ENCODE data around the gene STIMATE. TPM values are rescaled to one million over a fixed set of nuclear protein-coding genes. Genes with fewer than 3 reads are reported as not detected.

Gene STIMATE
- total RNA-seq, 1 experiment from 2014 or later: 15.7 TPM

DNA sequence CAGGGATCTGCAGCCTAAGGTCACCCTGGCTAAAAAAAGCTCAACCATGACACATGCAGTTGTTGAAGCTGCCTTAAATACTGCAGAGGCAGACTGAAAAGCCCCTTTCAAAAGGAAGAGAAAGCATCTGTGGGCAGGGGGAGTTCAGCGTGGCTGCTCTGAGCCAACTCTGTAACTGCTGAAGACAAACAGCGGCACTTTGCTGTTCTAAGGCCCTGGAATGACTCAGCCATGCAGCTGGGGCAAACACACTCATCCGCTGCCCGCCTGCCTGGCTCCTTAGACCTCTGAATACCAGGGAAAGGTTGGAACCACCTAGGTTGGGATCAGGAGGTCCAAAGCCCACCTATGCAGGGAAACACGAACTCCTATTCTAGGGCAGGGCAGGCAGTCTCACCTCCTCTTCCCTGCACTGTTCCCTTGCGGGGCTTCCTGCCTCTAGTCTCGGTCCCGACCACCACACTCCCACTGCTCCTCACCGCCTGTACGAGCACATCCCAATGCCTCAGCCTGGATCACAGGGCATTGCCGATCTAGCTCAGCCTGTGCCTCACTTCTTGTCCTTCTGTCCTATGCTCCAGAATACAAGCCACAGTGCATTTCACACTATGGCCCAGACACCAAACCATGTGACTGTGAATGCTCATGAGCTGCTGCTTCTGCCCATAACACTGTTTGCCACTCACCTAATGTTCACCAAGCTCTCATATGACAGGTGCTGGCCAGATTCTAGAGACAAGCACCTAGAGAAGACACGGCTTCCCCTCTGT lies 56.0 kb downstream of the STIMATE start:
- H3K9me3 ChIP-seq (ENCODE audit: control insufficient read depth, insufficient read depth, low read depth, low read length): no peaks in the 10 kb centered on the region
- in situ Hi-C loops (cut with HindIII; ENCODE audit: low pct_unique_long_range_greater_than_20kb, low sequenced_read_pairs): no loop called here
- no peaks in the 10 kb centered on the region for H3K27me3 ChIP-seq (ENCODE audit: control insufficient read depth, insufficient read depth, low read length)
- H3K36me3 ChIP-seq (ENCODE audit: control insufficient read depth, insufficient read depth, low read length): no peaks in the 10 kb centered on the region
- no peak for DNase-seq (ENCODE audit: low read depth, low spot score)
- H3K4me3 ChIP-seq (ENCODE audit: low read depth in 2 of 2, low read length in 2 of 2): no peak overlapping the region
- ATAC-seq: no peak
- TF ChIP-seq SIN3A (IDR thresholded peaks at IDR 0.05; ENCODE audit: borderline replicate concordance, insufficient read depth, low read depth, low read length) (no peak), POLR2AphosphoS5 (IDR thresholded peaks at IDR 0.05; ENCODE audit: low read depth, low read length) (no peak), TCF7L2 (IDR thresholded peaks at IDR 0.05; ENCODE audit: low read depth, low read length) (no peak)
- TF ChIP-seq, protein P1, sequence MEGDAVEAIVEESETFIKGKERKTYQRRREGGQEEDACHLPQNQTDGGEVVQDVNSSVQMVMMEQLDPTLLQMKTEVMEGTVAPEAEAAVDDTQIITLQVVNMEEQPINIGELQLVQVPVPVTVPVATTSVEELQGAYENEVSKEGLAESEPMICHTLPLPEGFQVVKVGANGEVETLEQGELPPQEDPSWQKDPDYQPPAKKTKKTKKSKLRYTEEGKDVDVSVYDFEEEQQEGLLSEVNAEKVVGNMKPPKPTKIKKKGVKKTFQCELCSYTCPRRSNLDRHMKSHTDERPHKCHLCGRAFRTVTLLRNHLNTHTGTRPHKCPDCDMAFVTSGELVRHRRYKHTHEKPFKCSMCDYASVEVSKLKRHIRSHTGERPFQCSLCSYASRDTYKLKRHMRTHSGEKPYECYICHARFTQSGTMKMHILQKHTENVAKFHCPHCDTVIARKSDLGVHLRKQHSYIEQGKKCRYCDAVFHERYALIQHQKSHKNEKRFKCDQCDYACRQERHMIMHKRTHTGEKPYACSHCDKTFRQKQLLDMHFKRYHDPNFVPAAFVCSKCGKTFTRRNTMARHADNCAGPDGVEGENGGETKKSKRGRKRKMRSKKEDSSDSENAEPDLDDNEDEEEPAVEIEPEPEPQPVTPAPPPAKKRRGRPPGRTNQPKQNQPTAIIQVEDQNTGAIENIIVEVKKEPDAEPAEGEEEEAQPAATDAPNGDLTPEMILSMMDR (IDR thresholded peaks at IDR 0.05): no peak
- TF ChIP-seq, protein P2, sequence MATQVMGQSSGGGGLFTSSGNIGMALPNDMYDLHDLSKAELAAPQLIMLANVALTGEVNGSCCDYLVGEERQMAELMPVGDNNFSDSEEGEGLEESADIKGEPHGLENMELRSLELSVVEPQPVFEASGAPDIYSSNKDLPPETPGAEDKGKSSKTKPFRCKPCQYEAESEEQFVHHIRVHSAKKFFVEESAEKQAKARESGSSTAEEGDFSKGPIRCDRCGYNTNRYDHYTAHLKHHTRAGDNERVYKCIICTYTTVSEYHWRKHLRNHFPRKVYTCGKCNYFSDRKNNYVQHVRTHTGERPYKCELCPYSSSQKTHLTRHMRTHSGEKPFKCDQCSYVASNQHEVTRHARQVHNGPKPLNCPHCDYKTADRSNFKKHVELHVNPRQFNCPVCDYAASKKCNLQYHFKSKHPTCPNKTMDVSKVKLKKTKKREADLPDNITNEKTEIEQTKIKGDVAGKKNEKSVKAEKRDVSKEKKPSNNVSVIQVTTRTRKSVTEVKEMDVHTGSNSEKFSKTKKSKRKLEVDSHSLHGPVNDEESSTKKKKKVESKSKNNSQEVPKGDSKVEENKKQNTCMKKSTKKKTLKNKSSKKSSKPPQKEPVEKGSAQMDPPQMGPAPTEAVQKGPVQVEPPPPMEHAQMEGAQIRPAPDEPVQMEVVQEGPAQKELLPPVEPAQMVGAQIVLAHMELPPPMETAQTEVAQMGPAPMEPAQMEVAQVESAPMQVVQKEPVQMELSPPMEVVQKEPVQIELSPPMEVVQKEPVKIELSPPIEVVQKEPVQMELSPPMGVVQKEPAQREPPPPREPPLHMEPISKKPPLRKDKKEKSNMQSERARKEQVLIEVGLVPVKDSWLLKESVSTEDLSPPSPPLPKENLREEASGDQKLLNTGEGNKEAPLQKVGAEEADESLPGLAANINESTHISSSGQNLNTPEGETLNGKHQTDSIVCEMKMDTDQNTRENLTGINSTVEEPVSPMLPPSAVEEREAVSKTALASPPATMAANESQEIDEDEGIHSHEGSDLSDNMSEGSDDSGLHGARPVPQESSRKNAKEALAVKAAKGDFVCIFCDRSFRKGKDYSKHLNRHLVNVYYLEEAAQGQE (IDR thresholded peaks at IDR 0.05; ENCODE audit: insufficient read depth in 1 of 2, low read depth in 2 of 2, low read length in 1 of 2): no peak
- intact Hi-C loops (cut with micrococcal nuclease; ENCODE audit: unreplicated experiment): no loop called here
- H3K27ac ChIP-seq (ENCODE audit: low read length): no peak overlapping the region
- BruUV-seq (replicated peaks): no TSS peak
- no peaks in the 10 kb centered on the region for H3K4me1 ChIP-seq (ENCODE audit: control insufficient read depth, insufficient read depth, low read length)
- CTCF ChIA-PET: no interaction called here
- POLR2A ChIA-PET: no interaction called here

DNA sequence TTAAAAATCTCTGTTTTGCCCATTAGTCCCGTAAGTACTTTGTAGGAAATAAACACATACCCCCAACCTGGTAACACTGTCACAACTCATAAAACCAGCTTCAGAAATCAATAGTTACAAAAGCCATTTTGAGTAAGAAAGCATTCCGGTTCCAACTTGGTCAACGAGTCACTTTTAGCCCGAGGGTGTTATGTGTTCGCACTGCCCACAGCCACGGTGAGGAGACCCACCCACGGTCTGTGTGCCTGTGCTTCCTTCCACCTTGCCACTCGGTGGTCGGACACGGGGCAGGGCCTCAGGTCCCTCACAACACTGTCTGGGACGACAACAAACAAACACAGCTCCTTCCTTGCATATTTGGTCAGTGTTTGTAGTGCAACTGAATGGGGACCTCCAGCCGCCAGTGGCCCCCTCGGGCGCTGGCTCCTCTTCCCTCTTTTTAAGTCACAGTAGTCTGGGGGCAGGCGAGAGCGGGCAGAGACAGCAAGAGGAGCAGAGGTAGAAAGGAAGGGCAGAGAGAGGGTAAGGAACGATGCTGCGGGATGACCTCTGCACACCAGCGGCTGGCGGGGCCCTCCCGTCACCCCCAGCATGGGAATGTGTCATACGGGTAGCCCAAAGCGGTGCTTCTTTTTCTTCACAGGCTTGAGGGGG lies 57.3 kb downstream of the STIMATE start:
- no peak overlapping the region for H3K4me3 ChIP-seq (ENCODE audit: low read depth in 2 of 2, low read length in 2 of 2)
- ChIA-PET CTCF (no interaction called here), POLR2A (no interaction called here)
- TF ChIP-seq, protein P2 (IDR thresholded peaks at IDR 0.05; ENCODE audit: insufficient read depth in 1 of 2, low read depth in 2 of 2, low read length in 1 of 2): no peak
- TF ChIP-seq TCF7L2 (IDR thresholded peaks at IDR 0.05; ENCODE audit: low read depth, low read length): no peak
- TF ChIP-seq, protein P1 (IDR thresholded peaks at IDR 0.05): no peak
- no peak for TF ChIP-seq POLR2AphosphoS5 (IDR thresholded peaks at IDR 0.05; ENCODE audit: low read depth, low read length)
- no peak for TF ChIP-seq SIN3A (IDR thresholded peaks at IDR 0.05; ENCODE audit: borderline replicate concordance, insufficient read depth, low read depth, low read length)
- DNase-seq (ENCODE audit: low read depth, low spot score) (no peak), ATAC-seq (no peak)
- H3K36me3 ChIP-seq (ENCODE audit: control insufficient read depth, insufficient read depth, low read length): no peaks in the 10 kb centered on the region
- in situ Hi-C loops (cut with HindIII; ENCODE audit: low pct_unique_long_range_greater_than_20kb, low sequenced_read_pairs) (no loop called here), intact Hi-C loops (cut with micrococcal nuclease; ENCODE audit: unreplicated experiment) (no loop called here)
- no peaks in the 10 kb centered on the region for H3K4me1 ChIP-seq (ENCODE audit: control insufficient read depth, insufficient read depth, low read length)
- no peaks in the 10 kb centered on the region for H3K27me3 ChIP-seq (ENCODE audit: control insufficient read depth, insufficient read depth, low read length)
- no TSS peak for BruUV-seq (replicated peaks)
- H3K27ac ChIP-seq (ENCODE audit: low read length): no peak overlapping the region
- no peaks in the 10 kb centered on the region for H3K9me3 ChIP-seq (ENCODE audit: control insufficient read depth, insufficient read depth, low read depth, low read length)

Data from Panc1 (cell line).